ENCODE results near the gene PRRT1. TPM values are rescaled to one million over a fixed set of nuclear protein-coding genes. Genes with fewer than 3 reads are reported as not detected.
A peak's percentile ranks its signal among the peaks of the same experiment; 100 is the strongest.

Gene PRRT1
- total and polyA plus RNA-seq, 12 donors, result 0.17 to 2.9 (median 0.69) TPM

GRCh38 chr6:32127717-32128592 lies 23.8 kb downstream of the PRRT1 start, which contains the start of gene ATF6B:
Gene ATF6B (minus strand): TSS chr6:32128246. CDS start chr6:32128207, 39 bp downstream.
- Histone ChIP-seq H3K9me3 (no peaks in the 10 kb centered on the region), H3K27me3 (no peaks in the 10 kb centered on the region), H3K27ac (peak within 1 kb of the TSS; percentile 72 to 94 (median 85)), H3K36me3 (peaks cover 0 to 43% (median 29%) of the 10 kb centered on the region in 9 donors), H3K4me3 (peak within 1 kb of the TSS; percentile 60 to 97 (median 86)), H3K4me1 (peaks cover 16 to 44% (median 34%) of the 10 kb centered on the region in 9 donors)
- intact Hi-C loops (cut with DNase I), result loop anchor here in 6 of 10 donors (2.0 to 10.0 kb wide), 3 partner anchors 47 to 64 kb away; partner anchors contain the start of genes AGPAT1 (in 4 of the 6), RNF5 (in 3 of the 6), GPSM3 (in 2 of the 6) and PBX2 (in 2 of the 6)
- DNase-seq, result peak; percentile 96 to 100
- ATAC-seq, result peak; percentile 94 to 96 (median 95)
- TF ChIP-seq CTCF (IDR thresholded peaks at IDR 0.05), result no peak
- 0% methylated on average over 43 to 44 of the region's 44 CpGs for WGBS, 2 donors

GRCh38 chr6:32127409-32127716 lies 24.4 kb downstream of the PRRT1 start:
- ATAC-seq (no peak), DNase-seq (no peak)
- Histone ChIP-seq H3K9me3 (no peaks in the 10 kb centered on the region), H3K4me1 (peaks cover 16 to 47% (median 34%) of the 10 kb centered on the region in 9 donors), H3K27ac (peak overlapping the region; percentile 64 to 93 (median 82)), H3K4me3 (peak overlapping the region; percentile 60 to 97 (median 86)), H3K36me3 (peaks cover 0 to 49% (median 33%) of the 10 kb centered on the region in 9 donors), H3K27me3 (no peaks in the 10 kb centered on the region)
- intact Hi-C loops (cut with DNase I), result loop anchor here in 5 of 10 donors (5.0 to 10.0 kb wide), 2 partner anchors 47 to 65 kb away; partner anchors contain the start of genes AGPAT1 (in 3 of the 5), RNF5 (in 3 of the 5), GPSM3 (in 2 of the 5) and PBX2 (in 2 of the 5)
- TF ChIP-seq CTCF (IDR thresholded peaks at IDR 0.05), result no peak
- 5 to 6% methylated on average over 9 of the region's 9 CpGs for WGBS, 2 donors

- Histone ChIP-seq H3K36me3 (peaks cover 0 to 54% (median 35%) of the 10 kb centered on the region in 9 donors), H3K9me3 (no peaks in the 10 kb centered on the region), H3K27me3 (no peaks in the 10 kb centered on the region), H3K4me1 (peaks cover 16 to 47% (median 34%) of the 10 kb centered on the region in 9 donors), H3K27ac (peak overlapping the region in 2 of 10 donors; percentile 91 to 93), H3K4me3 (peak overlapping the region in 9 of 10 donors; percentile 60 to 97 (median 83))
- WGBS, 2 donors, result 65 to 68% methylated on average over 8 of the region's 8 CpGs
- intact Hi-C loops (cut with DNase I), result loop anchor here in 5 of 10 donors (5.0 to 10.0 kb wide), 2 partner anchors 48 to 65 kb away; partner anchors contain the start of genes AGPAT1 (in 3 of the 5), RNF5 (in 3 of the 5), GPSM3 (in 2 of the 5) and PBX2 (in 2 of the 5)
- no peak for DNase-seq
- no peak for ATAC-seq
- no peak for TF ChIP-seq CTCF (IDR thresholded peaks at IDR 0.05)
Observed at GRCh38 chr6:32126880-32127279, 24.9 kb downstream of the PRRT1 start.

- Histone ChIP-seq H3K4me1 (peaks cover 9 to 40% (median 29%) of the 10 kb centered on the region in 9 donors), H3K36me3 (peaks cover 0 to 86% (median 63%) of the 10 kb centered on the region in 9 donors), H3K27ac (no peak overlapping the region), H3K4me3 (no peak overlapping the region), H3K27me3 (no peaks in the 10 kb centered on the region), H3K9me3 (no peaks in the 10 kb centered on the region)
- DNase-seq, result no peak
- no peak for TF ChIP-seq CTCF (IDR thresholded peaks at IDR 0.05)
- WGBS, 2 donors, result 81 to 85% methylated on average over 4 of the region's 4 CpGs
- intact Hi-C loops (cut with DNase I), result loop anchor here in 5 of 10 donors (5.0 to 10.0 kb wide), 3 partner anchors 34 to 51 kb away; partner anchors contain the start of genes AGPAT1 (in 3 of the 5), RNF5 (in 3 of the 5) and EGFL8 (in 1 of the 5)
- no peak for ATAC-seq
Observed at GRCh38 chr6:32123681-32124080, 28.1 kb downstream of the PRRT1 start.
